22Rv1 (cell line): ENCODE results near the gene GPR89B.
"Not testable (repeated sequence)": the region's sequence is repeated elsewhere in the genome, so short reads cannot be mapped to it uniquely, and the experiment has no call there.

ENCODE experiments used
- ZFX ChIP-seq: fragments of 450-650 bp; IDR thresholded peaks from 2 replicates; pipeline ENCODE4 v1.6.1; 2017; ENCODE audit warnings: antibody characterized with exemption, borderline replicate concordance
- TF ChIP-seq, protein P1 (sequence below): fragments of 450-650 bp; IDR thresholded peaks from 2 replicates; pipeline ENCODE4 v1.5.1; 2017; ENCODE audit warnings: mild to moderate bottlenecking

DNA sequence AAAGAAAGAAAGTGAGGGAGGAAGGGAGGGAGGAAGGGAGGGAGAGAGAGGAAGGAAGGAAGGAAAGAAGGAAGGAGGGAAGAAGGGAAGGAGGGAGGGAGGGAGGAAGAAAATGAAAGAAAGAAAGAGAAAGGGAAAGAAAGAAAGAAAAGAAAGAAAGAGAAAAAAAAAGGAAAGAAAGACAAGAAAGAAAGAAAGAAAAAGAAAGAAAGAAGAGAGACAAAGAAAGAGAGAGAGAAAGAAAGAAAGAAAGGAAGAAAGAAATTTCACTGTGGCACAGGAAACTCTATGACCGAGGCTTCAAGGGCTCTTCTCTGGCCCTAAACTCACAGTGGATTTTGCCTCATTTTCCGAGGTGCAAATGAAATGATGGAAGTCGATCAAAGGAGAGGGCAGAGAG is 104.0 kb downstream of the GPR89B start:
- TF ChIP-seq, protein P1, sequence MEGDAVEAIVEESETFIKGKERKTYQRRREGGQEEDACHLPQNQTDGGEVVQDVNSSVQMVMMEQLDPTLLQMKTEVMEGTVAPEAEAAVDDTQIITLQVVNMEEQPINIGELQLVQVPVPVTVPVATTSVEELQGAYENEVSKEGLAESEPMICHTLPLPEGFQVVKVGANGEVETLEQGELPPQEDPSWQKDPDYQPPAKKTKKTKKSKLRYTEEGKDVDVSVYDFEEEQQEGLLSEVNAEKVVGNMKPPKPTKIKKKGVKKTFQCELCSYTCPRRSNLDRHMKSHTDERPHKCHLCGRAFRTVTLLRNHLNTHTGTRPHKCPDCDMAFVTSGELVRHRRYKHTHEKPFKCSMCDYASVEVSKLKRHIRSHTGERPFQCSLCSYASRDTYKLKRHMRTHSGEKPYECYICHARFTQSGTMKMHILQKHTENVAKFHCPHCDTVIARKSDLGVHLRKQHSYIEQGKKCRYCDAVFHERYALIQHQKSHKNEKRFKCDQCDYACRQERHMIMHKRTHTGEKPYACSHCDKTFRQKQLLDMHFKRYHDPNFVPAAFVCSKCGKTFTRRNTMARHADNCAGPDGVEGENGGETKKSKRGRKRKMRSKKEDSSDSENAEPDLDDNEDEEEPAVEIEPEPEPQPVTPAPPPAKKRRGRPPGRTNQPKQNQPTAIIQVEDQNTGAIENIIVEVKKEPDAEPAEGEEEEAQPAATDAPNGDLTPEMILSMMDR: not testable (repeated sequence)
- TF ChIP-seq ZFX: not testable (repeated sequence)
